Measurements from ENCODE around the gene DCAF8.
A peak's percentile ranks its signal among the peaks of the same experiment; 100 is the strongest.

The DCAF8 gene

DNA sequence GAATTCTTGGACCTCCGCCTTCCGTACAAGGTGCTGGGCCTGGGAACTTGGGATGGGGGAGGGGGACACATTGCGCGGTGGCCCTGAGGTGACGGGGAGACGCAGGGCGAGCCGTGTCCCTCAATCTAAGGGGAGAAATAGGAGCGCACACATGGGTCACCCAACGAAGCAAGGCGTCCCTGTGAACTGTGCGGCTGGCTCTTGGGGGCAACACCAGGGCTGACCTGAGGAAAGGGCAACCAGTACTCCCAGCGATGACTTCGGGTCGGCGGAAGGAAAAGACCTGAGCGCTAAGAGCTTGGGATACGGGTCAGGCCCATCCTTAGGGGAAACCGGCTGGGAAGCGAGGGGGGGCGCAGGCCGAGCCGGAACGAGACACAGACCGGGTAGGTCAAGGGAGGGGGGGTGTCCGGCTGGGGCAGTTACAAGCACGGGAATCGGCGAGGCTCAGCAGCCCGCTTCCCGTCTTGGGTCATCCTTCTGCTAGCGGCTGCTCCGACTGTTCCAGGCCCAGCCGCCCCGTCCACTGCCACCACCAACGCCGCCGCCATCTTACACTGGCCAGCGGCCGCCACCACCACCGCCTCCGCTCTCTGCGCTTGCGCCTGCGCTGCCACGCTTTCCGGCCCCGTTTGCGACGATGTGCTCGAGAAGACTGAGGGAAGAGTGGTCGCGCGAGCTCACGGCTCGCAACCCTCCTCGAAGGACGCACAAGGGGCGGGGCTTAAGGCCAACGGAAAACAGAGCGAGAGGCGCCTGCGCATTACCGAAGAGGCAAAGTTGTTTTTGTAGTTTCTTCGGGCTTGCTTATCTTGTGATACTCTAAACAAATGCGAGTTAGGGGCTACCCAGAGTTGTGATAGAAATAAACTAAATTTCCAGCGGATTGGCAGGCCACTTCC lies at the start of gene DCAF8:
TSS of gene DCAF8 (minus strand) at position 657 of the 902 bp plus-strand sequence. CDS start 18,541 bp downstream, outside the sequence.
- Histone ChIP-seq H4K20me1 (peaks cover 14% of the 10 kb centered on the region), H3K9me3 (no peaks in the 10 kb centered on the region), H3K4me3 (peak within 1 kb of the TSS; percentile 93), H3K4me1 (peaks cover 58% of the 10 kb centered on the region), H3K9ac (peak within 1 kb of the TSS; percentile 98), H3K36me3 (peaks cover 20% of the 10 kb centered on the region), H3K27me3 (no peaks in the 10 kb centered on the region), H3K27ac (peak within 1 kb of the TSS; percentile 97), H3K4me2 (peak within 1 kb of the TSS; percentile 87)
- TF ChIP-seq Cebpa-rat (IDR thresholded peaks at IDR 0.05): no peak

DNA sequence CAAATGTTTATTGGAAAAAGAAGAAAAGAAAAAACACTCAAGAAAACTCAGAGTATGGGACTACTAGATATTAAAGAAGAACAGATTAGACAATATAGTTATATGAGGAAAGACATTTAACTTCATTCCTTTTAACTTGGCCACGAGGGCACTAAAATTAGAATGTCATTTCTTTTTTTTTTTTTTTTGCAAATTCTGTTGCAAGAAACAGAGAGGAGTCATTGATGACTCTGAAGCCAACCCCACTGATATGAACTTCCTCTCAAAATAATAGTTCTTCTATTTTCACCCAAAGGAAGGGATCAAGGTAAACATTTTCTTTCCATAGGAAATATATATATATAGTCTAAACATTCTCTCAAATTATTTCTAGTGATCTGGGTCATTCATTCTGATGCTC lies 47.2 kb upstream of the DCAF8 start:
- no peaks in the 10 kb centered on the region for H3K27me3 ChIP-seq
- peaks cover 99% of the 10 kb centered on the region for H3K36me3 ChIP-seq
- no peak overlapping the region for H3K27ac ChIP-seq
- H3K4me1 ChIP-seq: peaks cover 25% of the 10 kb centered on the region
- TF ChIP-seq Cebpa-rat (IDR thresholded peaks at IDR 0.05): no peak
- H4K20me1 ChIP-seq: no peaks in the 10 kb centered on the region
- no peaks in the 10 kb centered on the region for H3K9me3 ChIP-seq
- H3K9ac ChIP-seq: no peak overlapping the region
- H3K4me3 ChIP-seq: no peak overlapping the region
- H3K4me2 ChIP-seq: no peak overlapping the region

DNA sequence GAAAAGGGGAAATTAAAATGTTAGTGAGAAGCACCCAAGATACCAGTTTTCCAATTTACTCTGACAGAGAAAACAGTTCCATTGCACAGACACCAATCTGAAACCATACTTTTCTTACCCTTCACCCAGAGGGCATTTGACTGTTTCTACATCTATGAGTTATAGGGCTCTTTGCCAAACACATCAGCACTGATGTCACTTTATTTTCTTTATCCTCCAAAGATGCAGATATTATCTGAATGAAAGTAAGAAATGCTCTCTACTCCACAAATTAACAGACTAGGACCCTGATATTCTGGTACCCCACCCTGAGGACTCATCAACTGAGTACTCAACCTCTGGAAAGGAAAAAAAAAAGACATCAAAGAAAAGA lies 46.8 kb upstream of the DCAF8 start:
- peaks cover 25% of the 10 kb centered on the region for H3K4me1 ChIP-seq
- H3K4me2 ChIP-seq: no peak overlapping the region
- no peaks in the 10 kb centered on the region for H3K9me3 ChIP-seq
- no peak overlapping the region for H3K9ac ChIP-seq
- TF ChIP-seq Cebpa-rat (IDR thresholded peaks at IDR 0.05): no peak
- H4K20me1 ChIP-seq: no peaks in the 10 kb centered on the region
- H3K36me3 ChIP-seq: peaks cover 99% of the 10 kb centered on the region
- H3K27ac ChIP-seq: no peak overlapping the region
- no peaks in the 10 kb centered on the region for H3K27me3 ChIP-seq
- no peak overlapping the region for H3K4me3 ChIP-seq

DNA sequence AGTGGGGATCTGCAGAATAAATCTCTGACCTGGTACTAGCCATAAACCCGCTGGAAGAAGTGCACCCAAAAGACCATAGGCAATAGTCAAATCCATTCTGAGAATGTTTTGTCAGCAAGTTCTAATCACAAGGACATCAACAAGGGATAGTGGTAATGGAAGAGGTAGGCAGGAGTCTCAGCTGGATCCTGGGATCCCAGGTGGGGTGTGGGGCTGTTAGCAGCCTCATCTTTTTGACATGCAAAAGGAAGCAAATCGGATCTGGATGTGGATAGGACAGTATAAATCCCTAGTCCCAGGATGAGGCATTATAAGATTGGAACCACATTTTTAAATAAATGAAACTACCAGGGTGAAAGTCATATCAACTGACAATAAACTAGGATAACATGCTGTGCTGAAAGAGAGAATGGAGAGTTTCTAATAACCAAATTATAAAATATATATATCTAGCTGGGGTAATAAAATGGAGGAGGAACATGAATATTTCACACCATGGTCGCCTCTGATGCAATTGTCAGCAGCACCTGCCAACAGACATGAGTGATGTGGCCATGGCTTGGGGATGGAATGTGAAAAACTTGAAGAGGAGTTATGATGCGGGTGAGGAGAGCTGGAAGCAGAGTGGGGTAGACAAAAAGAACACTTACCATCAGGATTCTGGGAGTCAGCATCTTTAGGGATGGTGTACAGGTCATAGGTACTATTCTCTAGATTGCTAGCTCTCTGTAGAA lies 46.3 kb upstream of the DCAF8 start:
- H4K20me1 ChIP-seq: no peaks in the 10 kb centered on the region
- no peak for TF ChIP-seq Cebpa-rat (IDR thresholded peaks at IDR 0.05)
- peaks cover 99% of the 10 kb centered on the region for H3K36me3 ChIP-seq
- H3K4me1 ChIP-seq: peaks cover 25% of the 10 kb centered on the region
- peak overlapping the region; percentile 62 for H3K27ac ChIP-seq
- H3K9ac ChIP-seq: peak overlapping the region; percentile 3; the same call in 1 of the 2 replicates
- no peaks in the 10 kb centered on the region for H3K27me3 ChIP-seq
- no peak overlapping the region for H3K4me3 ChIP-seq
- peak overlapping the region; percentile 47 for H3K4me2 ChIP-seq
- H3K9me3 ChIP-seq: no peaks in the 10 kb centered on the region

DNA sequence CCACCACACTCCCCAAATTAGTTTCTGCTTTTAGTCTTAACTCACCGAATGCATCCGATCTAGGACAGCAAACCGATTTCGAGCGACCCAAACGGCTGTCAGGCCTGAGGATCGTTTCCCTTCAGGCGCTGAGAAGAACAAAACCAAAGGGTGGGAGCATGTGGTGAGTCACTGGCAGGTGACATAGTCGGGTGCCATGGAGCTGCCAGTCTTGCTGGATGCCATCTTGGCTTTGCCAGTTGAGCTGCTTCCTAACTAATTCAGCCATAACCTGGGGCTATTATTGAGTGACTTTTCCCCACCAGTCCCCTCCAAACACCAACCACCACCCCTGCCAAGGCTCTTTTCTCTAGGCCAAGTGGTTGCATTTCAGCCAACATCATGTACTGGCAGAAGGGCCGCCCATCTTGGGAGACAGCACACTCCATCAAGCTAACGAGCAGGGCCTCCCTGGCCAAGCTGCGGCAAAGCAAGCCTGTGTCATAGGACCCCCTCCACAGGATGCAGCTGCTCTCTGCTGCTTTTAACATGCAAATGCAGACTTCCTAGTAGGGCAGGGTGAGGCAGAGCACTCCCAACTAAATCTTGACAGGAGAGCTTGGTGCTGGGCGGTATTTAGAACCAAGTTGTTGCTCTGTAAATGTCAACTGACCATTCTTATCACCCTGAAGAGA lies 44.9 kb upstream of the DCAF8 start:
- Histone ChIP-seq H3K4me1 (peaks cover 25% of the 10 kb centered on the region), H3K9ac (0 out of 2 replicates have a peak overlapping the region, but pooled peaks have one; percentile 3), H3K27me3 (no peaks in the 10 kb centered on the region), H3K36me3 (peaks cover 99% of the 10 kb centered on the region), H3K27ac (peak overlapping the region; percentile 62), H3K4me2 (peak overlapping the region; percentile 47), H4K20me1 (no peaks in the 10 kb centered on the region), H3K4me3 (no peak overlapping the region), H3K9me3 (no peaks in the 10 kb centered on the region)
- TF ChIP-seq Cebpa-rat (IDR thresholded peaks at IDR 0.05): no peak

DNA sequence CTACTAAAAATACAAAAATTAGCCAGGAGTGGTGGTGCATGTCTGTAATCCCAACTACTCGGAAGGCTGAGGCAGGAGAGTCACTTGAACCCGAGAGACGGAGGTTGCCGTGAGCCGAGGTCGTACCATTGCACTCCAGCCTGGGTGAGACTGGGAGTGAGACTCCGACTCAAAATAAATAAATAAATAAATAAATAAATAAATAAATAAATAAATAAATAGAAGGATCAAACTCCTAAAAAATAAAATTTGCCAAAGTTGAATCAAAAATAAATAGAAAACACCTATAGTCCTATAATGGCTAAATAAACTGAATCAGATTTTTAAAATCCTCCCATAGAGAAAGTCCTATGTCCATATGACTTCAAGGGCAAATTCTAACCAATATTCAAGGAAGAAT lies 37.8 kb upstream of the DCAF8 start:
- no peak for TF ChIP-seq Cebpa-rat (IDR thresholded peaks at IDR 0.05)
- H3K4me2 ChIP-seq: no peak overlapping the region
- no peaks in the 10 kb centered on the region for H3K4me1 ChIP-seq
- no peak overlapping the region for H3K4me3 ChIP-seq
- H4K20me1 ChIP-seq: no peaks in the 10 kb centered on the region
- H3K27me3 ChIP-seq: no peaks in the 10 kb centered on the region
- peaks cover 91% of the 10 kb centered on the region for H3K36me3 ChIP-seq
- no peaks in the 10 kb centered on the region for H3K9me3 ChIP-seq
- H3K9ac ChIP-seq: no peak overlapping the region
- no peak overlapping the region for H3K27ac ChIP-seq

DNA sequence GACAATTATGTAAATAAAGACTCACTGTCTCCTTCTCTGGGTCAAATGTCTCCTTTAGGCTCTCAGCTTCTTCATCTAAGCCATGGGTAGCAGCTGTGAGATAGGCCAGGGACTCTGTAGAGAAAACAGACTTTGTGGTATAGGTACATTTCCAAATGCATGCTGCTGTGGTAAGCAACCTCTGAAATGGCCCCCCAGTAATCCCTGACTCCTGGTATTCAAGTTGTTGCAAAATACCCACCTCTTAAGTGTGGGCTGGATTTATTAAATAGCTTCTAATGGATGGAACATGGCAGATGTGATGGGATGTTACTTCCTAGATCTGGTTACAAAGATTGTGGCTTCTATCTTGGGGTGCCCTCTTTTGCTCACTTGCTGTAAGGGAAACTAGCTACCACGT lies 33.7 kb upstream of the DCAF8 start:
- peaks cover 5% of the 10 kb centered on the region; the same call in 1 of the 2 replicates for H3K4me1 ChIP-seq
- no peak overlapping the region for H3K27ac ChIP-seq
- TF ChIP-seq Cebpa-rat (IDR thresholded peaks at IDR 0.05): no peak
- H4K20me1 ChIP-seq: peaks cover 11% of the 10 kb centered on the region; the same call in 1 of the 2 replicates
- H3K4me2 ChIP-seq: no peak overlapping the region
- H3K4me3 ChIP-seq: no peak overlapping the region
- no peaks in the 10 kb centered on the region for H3K9me3 ChIP-seq
- H3K27me3 ChIP-seq: no peaks in the 10 kb centered on the region
- peaks cover 97% of the 10 kb centered on the region for H3K36me3 ChIP-seq
- no peak overlapping the region for H3K9ac ChIP-seq

DNA sequence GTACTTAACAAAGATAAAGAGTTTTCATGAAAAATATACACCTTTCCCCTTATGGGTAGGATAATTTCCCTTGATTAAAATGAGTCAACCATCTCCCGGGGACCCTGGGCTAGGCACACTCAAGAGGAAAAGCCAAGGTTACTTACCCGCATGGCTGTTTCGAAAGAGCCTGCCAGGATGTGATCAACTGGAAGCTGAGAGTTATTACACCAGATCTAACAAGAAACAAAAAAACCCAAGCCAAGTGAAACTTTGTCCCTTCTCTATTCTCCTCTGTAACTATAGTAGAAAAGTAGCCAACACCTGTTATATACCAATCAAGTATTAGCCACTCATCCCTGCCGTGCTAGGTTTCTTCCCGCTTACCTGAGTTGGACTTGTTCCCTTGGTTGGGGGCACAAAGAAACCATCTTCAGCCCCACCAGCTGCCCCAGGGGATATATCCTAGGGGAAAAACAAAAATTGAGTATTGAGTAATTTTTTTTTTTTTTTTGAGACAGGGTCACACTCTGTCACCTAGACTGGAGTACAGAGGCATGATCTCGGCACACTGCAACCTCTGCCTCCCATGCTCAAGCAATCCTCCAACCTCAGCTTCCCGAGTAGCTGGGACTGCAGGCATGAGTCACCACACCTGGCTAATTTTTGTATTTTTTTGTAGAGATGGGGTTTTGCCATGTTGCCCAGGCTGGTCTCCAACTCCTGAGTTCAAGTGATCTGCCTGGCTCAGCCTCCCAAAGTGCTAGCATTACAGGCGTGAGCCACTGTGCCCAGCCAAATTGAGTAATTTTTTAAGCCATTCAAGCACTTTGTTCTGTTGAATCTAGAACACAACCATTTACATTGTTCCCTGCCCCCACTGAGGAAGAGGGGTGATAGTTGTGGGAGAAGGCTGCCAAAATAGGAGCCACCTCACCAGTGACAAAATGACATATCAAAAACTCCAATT lies 30.9 kb upstream of the DCAF8 start:
- Histone ChIP-seq H3K36me3 (peaks cover 100% of the 10 kb centered on the region), H3K27ac (no peak overlapping the region), H3K9me3 (no peaks in the 10 kb centered on the region), H3K4me3 (no peak overlapping the region), H3K9ac (no peak overlapping the region), H3K4me1 (peaks cover 5% of the 10 kb centered on the region; the same call in 1 of the 2 replicates), H3K27me3 (no peaks in the 10 kb centered on the region), H3K4me2 (no peak overlapping the region), H4K20me1 (peaks cover 11% of the 10 kb centered on the region; the same call in 1 of the 2 replicates)
- no peak for TF ChIP-seq Cebpa-rat (IDR thresholded peaks at IDR 0.05)

Measured in BLaER1 (cell line).